Suppressor macrophage (primary cell): ENCODE results near the gene BCL2L2.
"Not testable (repeated sequence)": the region's sequence is repeated elsewhere in the genome, so short reads cannot be mapped to it uniquely, and the experiment has no call there.

Source experiments
- DNase-seq, 4 experiments: peaks; one replicate each; pipeline ENCODE4 v3.0.0-alpha.2; 2020 to 2022
- total RNA-seq, 17 experiments: gene quantifications; one replicate each; lab custom pipeline; 2026; ENCODE audit warnings: mixed read lengths in 6 of 17, inconsistent platforms in 3 of 17; lab: John Stamatoyannopoulos, UW

BCL2L2 gene
- total RNA-seq = 13.8 to 34.1 (median 21.4) reads per million in 17 experiments

- DNase-seq = peak; percentile 81 to 92 (median 86)
Observed at GRCh38 chr14:23306412-23307145, at the start of gene BCL2L2. Gene BCL2L2, plus strand, starts transcription at chr14:23306833. Its CDS starts 935 bp downstream, at chr14:23307768.

- no peak for DNase-seq
Observed at GRCh38 chr14:23258256-23258655, 48.4 kb upstream of the BCL2L2 start.

- DNase-seq = peak in 3 of 4 experiments; percentile 26 to 49 (median 26)
Observed at GRCh38 chr14:23259426-23259825, 47.2 kb upstream of the BCL2L2 start.

GRCh38 chr14:23260849-23261248 is 45.8 kb upstream of the BCL2L2 start:
- not testable (repeated sequence) for DNase-seq

GRCh38 chr14:23269193-23269592 is 37.4 kb upstream of the BCL2L2 start:
- DNase-seq = no peak

GRCh38 chr14:23275412-23275811 is 31.2 kb upstream of the BCL2L2 start:
- no peak for DNase-seq

GRCh38 chr14:23277189-23277588 is 29.4 kb upstream of the BCL2L2 start:
- no peak for DNase-seq

- DNase-seq = not testable (repeated sequence)
Observed at GRCh38 chr14:23277928-23278327, 28.7 kb upstream of the BCL2L2 start.

- no peak for DNase-seq
Observed at GRCh38 chr14:23281247-23281646, 25.4 kb upstream of the BCL2L2 start.

- peak; percentile 17 to 44 (median 34) for DNase-seq
Observed at GRCh38 chr14:23284654-23285529, 21.7 kb upstream of the BCL2L2 start.

GRCh38 chr14:23285530-23286019 is 21.1 kb upstream of the BCL2L2 start:
- no peak for DNase-seq

- peak; percentile 97 to 99 (median 99) for DNase-seq
Observed at GRCh38 chr14:23286020-23286901, 20.4 kb upstream of the BCL2L2 start, which contains the start of gene HOMEZ. Gene HOMEZ, minus strand, starts transcription at chr14:23286132. Its CDS starts 180 bp downstream, at chr14:23285952.

- peak; percentile 34 to 65 (median 41) for DNase-seq
Observed at GRCh38 chr14:23286902-23287479, 19.6 kb upstream of the BCL2L2 start.

- DNase-seq = peak; percentile 74 to 90 (median 78)
Observed at GRCh38 chr14:23294734-23295561, 11.7 kb upstream of the BCL2L2 start.

- no peak for DNase-seq
Observed at GRCh38 chr14:23296012-23296777, 10.4 kb upstream of the BCL2L2 start.

- no peak for DNase-seq
Observed at GRCh38 chr14:23297096-23297495, 9.5 kb upstream of the BCL2L2 start.

GRCh38 chr14:23297611-23298277 is 8.9 kb upstream of the BCL2L2 start:
- no peak for DNase-seq

- peak; percentile 38 to 72 (median 63) for DNase-seq
Observed at GRCh38 chr14:23299211-23299957, 7.2 kb upstream of the BCL2L2 start.
